Esophagus squamous epithelium (tissue), 5 donors: ENCODE measurements around the gene GEN1. TPM values are rescaled to one million over a fixed set of nuclear protein-coding genes. Genes with fewer than 3 reads are reported as not detected.

Experiments used
- DNase-seq: peaks from one replicate; lab custom pipeline; 2025; lab: John Stamatoyannopoulos, UW
- H3K27ac ChIP-seq, 4 donors: fragments of 200-600 bp; sonication (generic); one replicate each; pipeline ENCODE4 v1.5.1; 2016 to 2019; ENCODE audit warnings: mild to moderate bottlenecking in 1 of 4
- H3K27me3 ChIP-seq, 4 donors: fragments of 200-600 bp; sonication (generic); 1 replicate in 3 of 4; 2 replicates in 1 of 4; pipeline versions ENCODE4 v1.5.1 to v1.6.0; 2017 to 2021; ENCODE audit warnings: antibody characterized with exemption in 1 of 4
- H3K36me3 ChIP-seq, 3 donors: fragments of 200-600 bp; sonication (generic); one replicate each; pipeline ENCODE4 v1.5.1; 2016 to 2019
- H3K4me1 ChIP-seq, 3 donors: fragments of 200-600 bp; sonication (generic); one replicate each; pipeline ENCODE4 v1.5.1; 2017 to 2019
- H3K4me3 ChIP-seq, 4 donors: fragments of 200-600 bp; sonication (generic); 1 replicate in 3 of 4; 2 replicates in 1 of 4; pipeline ENCODE4 v1.5.1; 2016 to 2019; ENCODE audit warnings: mild to moderate bottlenecking in 2 of 4, moderate library complexity in 1 of 4
- H3K9me3 ChIP-seq, 3 donors: fragments of 200-600 bp; sonication (generic); one replicate each; pipeline ENCODE4 v1.5.1; 2016 to 2019
- POLR2A ChIP-seq, 4 donors: fragments of 450-650 bp; IDR thresholded peaks; one replicate each; pipeline ENCODE4 v1.6.1; 2017; ENCODE audit warnings: antibody characterized with exemption in 4 of 4, mild to moderate bottlenecking in 4 of 4, moderate library complexity in 3 of 4
- WGBS, 2 donors: methylation state at CpG; one replicate each; pipeline ENCODE4 v1.1.5; 2018; 5-methylcytosine and 5-hydroxymethylcytosine counted together
- intact Hi-C: fragments of 100-400 bp; cut with DNase I; formaldehyde crosslinking; loops from one replicate; pipeline ENCODE4 v1.15.0; 2022
- total RNA-seq, 4 donors: library from RNA; depleted of rRNA; stranded (reverse); fragments of >200 nt; gene quantifications; one replicate each; pipeline ENCODE4 v1.1.0, GENCODE V29; 2016
- TF ChIP-seq, protein P1 (sequence below), 6 experiments: fragments of 450-650 bp in 4 of 6; fragments of 200-600 bp in 2 of 6; sonication (generic) in 2 of 6; IDR thresholded peaks; one replicate each; pipeline ENCODE4 v1.5.1; 2016 to 2019; ENCODE audit warnings: antibody characterized with exemption in 6 of 6, mild to moderate bottlenecking in 4 of 6, moderate library complexity in 4 of 6
- donor health status: DM: yes; HTN: yes; CAD: no.

Gene GEN1
- total RNA-seq, 4 donors from 2014 or later = 10.2 to 23.4 (median 18.9) TPM

DNA sequence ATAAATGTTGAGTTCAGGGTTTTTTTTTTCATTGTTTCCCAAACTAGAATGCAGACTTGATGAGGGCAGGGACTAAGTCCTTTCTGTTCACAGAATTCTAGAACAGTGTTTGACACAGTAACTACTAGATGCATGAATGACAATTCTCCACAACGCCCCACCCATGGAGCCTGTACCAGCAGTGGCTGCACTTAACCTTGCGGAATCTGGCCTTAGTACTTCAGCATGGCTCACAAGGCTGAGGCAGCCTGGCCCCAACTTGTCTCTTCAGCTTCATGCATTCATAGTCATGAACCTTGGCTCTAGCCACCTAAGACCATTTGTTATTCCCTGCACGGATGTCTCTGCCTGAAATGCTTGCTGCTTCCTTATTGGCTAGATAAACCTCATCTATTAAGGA, 32.8 kb downstream of the GEN1 start:
- no peaks in the 10 kb centered on the region for H3K9me3 ChIP-seq
- peaks cover 0 to 9% (median 0%) of the 10 kb centered on the region in 3 donors for H3K36me3 ChIP-seq
- no peak overlapping the region for H3K27ac ChIP-seq
- peaks cover 0 to 15% (median 0%) of the 10 kb centered on the region in 3 donors for H3K4me1 ChIP-seq
- H3K4me3 ChIP-seq = no peak overlapping the region
- no peak for DNase-seq
- H3K27me3 ChIP-seq = peaks cover 0 to 6% (median 0%) of the 10 kb centered on the region in 4 donors
- TF ChIP-seq POLR2A (IDR thresholded peaks at IDR 0.05) = no peak
- TF ChIP-seq, protein P1, sequence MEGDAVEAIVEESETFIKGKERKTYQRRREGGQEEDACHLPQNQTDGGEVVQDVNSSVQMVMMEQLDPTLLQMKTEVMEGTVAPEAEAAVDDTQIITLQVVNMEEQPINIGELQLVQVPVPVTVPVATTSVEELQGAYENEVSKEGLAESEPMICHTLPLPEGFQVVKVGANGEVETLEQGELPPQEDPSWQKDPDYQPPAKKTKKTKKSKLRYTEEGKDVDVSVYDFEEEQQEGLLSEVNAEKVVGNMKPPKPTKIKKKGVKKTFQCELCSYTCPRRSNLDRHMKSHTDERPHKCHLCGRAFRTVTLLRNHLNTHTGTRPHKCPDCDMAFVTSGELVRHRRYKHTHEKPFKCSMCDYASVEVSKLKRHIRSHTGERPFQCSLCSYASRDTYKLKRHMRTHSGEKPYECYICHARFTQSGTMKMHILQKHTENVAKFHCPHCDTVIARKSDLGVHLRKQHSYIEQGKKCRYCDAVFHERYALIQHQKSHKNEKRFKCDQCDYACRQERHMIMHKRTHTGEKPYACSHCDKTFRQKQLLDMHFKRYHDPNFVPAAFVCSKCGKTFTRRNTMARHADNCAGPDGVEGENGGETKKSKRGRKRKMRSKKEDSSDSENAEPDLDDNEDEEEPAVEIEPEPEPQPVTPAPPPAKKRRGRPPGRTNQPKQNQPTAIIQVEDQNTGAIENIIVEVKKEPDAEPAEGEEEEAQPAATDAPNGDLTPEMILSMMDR (IDR thresholded peaks at IDR 0.05) = no peak
- intact Hi-C loops = no loop called here
- 39 to 54% methylated on average over 3 of the region's 3 CpGs for whole genome bisulfite sequencing, 2 donors

DNA sequence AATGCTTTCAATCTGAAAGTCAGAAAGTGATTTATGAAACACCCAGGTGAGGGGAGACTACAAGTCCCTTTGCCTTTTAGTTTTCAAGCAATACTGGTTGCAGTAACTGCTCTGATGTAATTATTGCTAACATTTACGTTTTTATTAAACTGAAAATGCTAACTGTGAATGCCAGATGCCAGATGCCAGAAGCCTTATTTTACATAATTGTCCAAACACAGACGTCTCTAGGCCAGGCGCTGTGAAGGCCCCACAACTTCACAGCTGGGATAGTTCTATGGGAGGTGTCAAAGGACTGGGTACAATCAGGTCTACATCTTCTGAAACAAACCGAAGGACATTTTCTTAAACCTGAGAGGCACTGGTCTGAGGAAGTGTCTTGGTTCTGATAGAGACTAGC, 34.8 kb downstream of the GEN1 start:
- TF ChIP-seq, protein P1 (IDR thresholded peaks at IDR 0.05) = no peak
- no peak for TF ChIP-seq POLR2A (IDR thresholded peaks at IDR 0.05)
- Histone ChIP-seq H3K4me1 (peaks cover 0 to 36% (median 0%) of the 10 kb centered on the region in 3 donors), H3K27ac (no peak overlapping the region), H3K9me3 (no peaks in the 10 kb centered on the region), H3K4me3 (no peak overlapping the region), H3K27me3 (peaks cover 0 to 21% (median 0%) of the 10 kb centered on the region in 4 donors), H3K36me3 (no peaks in the 10 kb centered on the region)
- DNase-seq = no peak
- 71 to 76% methylated on average over 4 of the region's 4 CpGs for WGBS, 2 donors
- intact Hi-C loops = no loop called here

- TF ChIP-seq, protein P1 (IDR thresholded peaks at IDR 0.05) = no peak
- no peak for TF ChIP-seq POLR2A (IDR thresholded peaks at IDR 0.05)
- DNase-seq = no peak
- intact Hi-C loops = no loop called here
- Histone ChIP-seq H3K27ac (peak overlapping the region in 1 of 4 donors; percentile 27), H3K4me1 (peaks cover 0 to 53% (median 3%) of the 10 kb centered on the region in 3 donors), H3K4me3 (no peak overlapping the region), H3K36me3 (no peaks in the 10 kb centered on the region), H3K27me3 (peaks cover 0 to 24% (median 0%) of the 10 kb centered on the region in 4 donors), H3K9me3 (no peaks in the 10 kb centered on the region)
- 20 to 38% methylated on average over 1 of the region's 1 CpG for WGBS, 2 donors
These were observed 36.6 kb downstream of the GEN1 start for GRCh38 chr2:17790536-17790935.

DNA sequence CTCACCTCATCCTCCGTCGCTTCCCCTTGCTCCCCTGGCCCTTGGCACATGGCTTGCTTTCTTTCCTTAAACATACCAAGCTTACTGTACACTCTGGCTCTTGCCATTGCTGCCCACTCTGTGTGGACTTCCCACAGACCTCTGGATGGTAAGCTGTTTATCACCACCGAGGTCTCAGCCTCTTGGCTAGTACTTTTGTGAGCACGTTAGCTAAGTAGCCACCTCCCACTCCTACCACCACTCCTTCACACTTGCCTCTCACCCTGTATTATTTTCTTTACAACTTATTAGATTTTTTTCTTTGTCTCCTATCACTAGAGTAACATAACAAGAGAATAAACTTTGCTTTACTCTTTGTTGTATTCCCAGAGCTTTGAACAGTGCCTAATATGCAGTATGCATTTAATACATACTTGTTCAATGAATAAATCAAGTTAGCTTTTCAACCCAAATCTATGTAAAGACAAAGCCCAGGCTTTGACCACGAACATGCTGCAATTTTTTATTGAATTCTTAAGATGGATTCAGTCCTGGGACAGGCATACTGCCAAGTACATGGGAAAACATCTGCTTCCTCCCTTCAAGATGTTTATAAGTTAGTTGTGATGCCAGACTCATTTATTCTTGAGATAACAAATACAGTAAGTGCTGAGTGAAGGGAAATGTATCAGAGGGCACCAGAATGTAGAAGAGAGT, 37.3 kb downstream of the GEN1 start:
- DNase-seq = no peak
- TF ChIP-seq POLR2A (IDR thresholded peaks at IDR 0.05) = no peak
- TF ChIP-seq, protein P1 (IDR thresholded peaks at IDR 0.05) = no peak
- Histone ChIP-seq H3K4me3 (no peak overlapping the region), H3K9me3 (no peaks in the 10 kb centered on the region), H3K36me3 (no peaks in the 10 kb centered on the region), H3K27ac (peak overlapping the region in 1 of 4 donors; percentile 27), H3K27me3 (peaks cover 0 to 24% (median 0%) of the 10 kb centered on the region in 4 donors), H3K4me1 (peaks cover 0 to 61% (median 3%) of the 10 kb centered on the region in 3 donors)
- intact Hi-C loops = no loop called here
- WGBS, 2 donors = 30 to 37% methylated on average over 5 of the region's 5 CpGs

DNA sequence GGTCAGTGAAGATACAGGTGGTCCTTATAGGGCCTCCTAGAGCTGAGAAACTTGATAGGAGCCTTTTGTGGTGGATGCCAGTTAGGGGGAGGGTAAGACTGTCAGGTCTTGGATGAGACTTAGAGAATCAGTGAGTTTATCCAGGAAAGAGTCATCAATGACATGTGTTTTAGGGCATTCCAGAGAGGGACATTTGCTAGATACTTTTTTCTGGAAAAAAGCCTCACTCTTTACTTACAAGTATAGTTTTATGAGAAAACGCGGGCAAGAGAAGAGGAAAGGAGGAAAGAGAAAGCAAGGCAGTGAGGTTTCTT, 37.8 kb downstream of the GEN1 start:
- DNase-seq = no peak
- TF ChIP-seq, protein P1 (IDR thresholded peaks at IDR 0.05) = no peak
- no peak for TF ChIP-seq POLR2A (IDR thresholded peaks at IDR 0.05)
- no peak overlapping the region for H3K27ac ChIP-seq
- no peaks in the 10 kb centered on the region for H3K9me3 ChIP-seq
- peaks cover 0 to 64% (median 3%) of the 10 kb centered on the region in 3 donors for H3K4me1 ChIP-seq
- H3K36me3 ChIP-seq = no peaks in the 10 kb centered on the region
- 68 to 89% methylated on average over 2 of the region's 2 CpGs for WGBS, 2 donors
- peaks cover 0 to 24% (median 0%) of the 10 kb centered on the region in 4 donors for H3K27me3 ChIP-seq
- no peak overlapping the region for H3K4me3 ChIP-seq
- intact Hi-C loops = no loop called here
